H1 (cell line): ENCODE results near the gene HOXB3. TPM values are rescaled to one million over a fixed set of nuclear protein-coding genes. Genes with fewer than 3 reads are reported as not detected.

Experiments used
- CTCF ChIA-PET: fragments of 300-600 bp; sonication (Branson Sonifier 250); formaldehyde crosslinking; loops from one replicate; lab custom pipeline; 2021; ENCODE audit not compliant: partially characterized antibody; lab: Charles Lee
- POLR2A ChIA-PET: fragments of 300-600 bp; sonication (Branson Sonifier 250); formaldehyde crosslinking; loops from one replicate; lab custom pipeline; 2021; ENCODE audit warnings: inconsistent platforms; ENCODE audit not compliant: partially characterized antibody; lab: Charles Lee
- DNase-seq, 2 experiments: peaks; one replicate each; pipeline versions ENCODE4 v3.0.0 to v3.0.0-alpha.2; 2010 to 2022; ENCODE audit warnings: low spot score in 2 of 2, low read depth in 1 of 2, mixed read lengths in 1 of 2
- FAIRE-seq: peaks from 2 replicates; lab custom pipeline; 2011; peaks lifted over from hg19 to GRCh38; lab: Jason Lieb, UNC
- H2AFZ ChIP-seq: 2 replicates; pipeline ENCODE4 v1.8.1; 2012; ENCODE audit warnings: low read length, inconsistent platforms
- H2AK5ac ChIP-seq: 2 replicates; pipeline ENCODE4 v1.6.1; 2013; ENCODE audit warnings: low read depth, low read length
- H2BK120ac ChIP-seq: replicated peaks from 2 replicates; pipeline ENCODE3; 2013; ENCODE audit warnings: low read depth, low read length, inconsistent platforms
- H2BK12ac ChIP-seq: 2 replicates; pipeline ENCODE4 v1.6.1; 2013; ENCODE audit warnings: low read depth, low read length
- H2BK15ac ChIP-seq: 2 replicates; pipeline ENCODE4 v1.6.1; 2013; ENCODE audit warnings: low read length
- H2BK20ac ChIP-seq: 2 replicates; pipeline ENCODE4 v1.6.1; 2013; ENCODE audit warnings: low read length
- H2BK5ac ChIP-seq: 2 replicates; pipeline ENCODE4 v1.6.1; 2013; ENCODE audit warnings: low read depth, low read length
- H3K14ac ChIP-seq: 2 replicates; pipeline ENCODE4 v1.6.1; 2013; ENCODE audit warnings: inconsistent platforms; ENCODE audit not compliant: insufficient read length
- H3K18ac ChIP-seq: 2 replicates; pipeline ENCODE4 v1.6.1; 2013; ENCODE audit warnings: low read length; ENCODE audit errors: extremely low read depth
- H3K23ac ChIP-seq: 2 replicates; pipeline ENCODE4 v1.6.1; 2013; ENCODE audit warnings: inconsistent platforms; ENCODE audit not compliant: insufficient read length
- H3K23me2 ChIP-seq: 2 replicates; pipeline ENCODE4 v1.6.1; 2013; ENCODE audit warnings: low read depth, low read length
- H3K27ac ChIP-seq: 2 replicates; pipeline ENCODE4 v1.6.1; 2011; ENCODE audit warnings: low read depth, low read length, inconsistent platforms
- H3K27me3 ChIP-seq, 4 experiments: replicated peaks in 1 of 4; 1 replicate in 1 of 4; 2 replicates in 3 of 4; pipeline versions ENCODE4 v1.6.1 to v1.8.1; 2011 to 2013; ENCODE audit warnings: low read length in 3 of 4, mild to moderate bottlenecking in 3 of 4, inconsistent platforms in 2 of 4, mixed read lengths in 2 of 4, moderate library complexity in 1 of 4; ENCODE audit not compliant: control insufficient read depth in 3 of 4, insufficient read depth in 3 of 4; ENCODE audit errors: extremely low read depth in 1 of 4
- H3K36me3 ChIP-seq, 4 experiments: 2 replicates each; pipeline versions ENCODE4 v1.6.1 to v1.8.1; 2011 to 2013; ENCODE audit warnings: mild to moderate bottlenecking in 4 of 4, low read length in 3 of 4, moderate library complexity in 2 of 4, control low read depth in 1 of 4, inconsistent platforms in 1 of 4; ENCODE audit not compliant: insufficient read depth in 4 of 4, control insufficient read depth in 2 of 4
- H3K4ac ChIP-seq: replicated peaks from 2 replicates; pipeline ENCODE3; 2013; ENCODE audit warnings: low read length, low read depth, mixed read lengths, inconsistent platforms; ENCODE audit not compliant: insufficient read length
- H3K4me1 ChIP-seq, 4 experiments: replicated peaks in 1 of 4; 1 replicate in 1 of 4; 2 replicates in 3 of 4; pipeline versions ENCODE4 v1.6.1 to v1.8.1; 2011 to 2013; ENCODE audit warnings: low read length in 3 of 4, inconsistent platforms in 2 of 4, mixed read lengths in 1 of 4; ENCODE audit not compliant: insufficient read depth in 4 of 4, control insufficient read depth in 3 of 4
- H3K4me2 ChIP-seq, 2 experiments: 2 replicates each; pipeline versions ENCODE4 v1.6.1 to v1.8.1; 2011 to 2013; ENCODE audit warnings: low read depth in 2 of 2, low read length in 2 of 2, control low read depth in 1 of 2, inconsistent platforms in 1 of 2, mild to moderate bottlenecking in 1 of 2; ENCODE audit not compliant: insufficient read depth in 1 of 2
- H3K4me3 ChIP-seq, 4 experiments: fragments of 200-600, 300-600 bp in 1 of 4; sonication (generic), shearing (Covaris generic), sonication (Bioruptor Twin) in 1 of 4; 2 replicates each; pipeline versions ENCODE4 v1.5.1 to v1.8.1; 2011 to 2016; ENCODE audit warnings: low read length in 4 of 4, low read depth in 3 of 4, control low read depth in 2 of 4, inconsistent platforms in 2 of 4, mild to moderate bottlenecking in 2 of 4, mixed read lengths in 1 of 4, moderate library complexity in 1 of 4; ENCODE audit not compliant: insufficient read depth in 2 of 4; ENCODE audit errors: extremely low read depth in 1 of 4
- H3K56ac ChIP-seq: replicated peaks from 2 replicates; pipeline ENCODE3; 2013; ENCODE audit warnings: low read depth, mild to moderate bottlenecking, mixed read lengths, low read length, inconsistent platforms; ENCODE audit not compliant: insufficient read length
- H3K79me1 ChIP-seq: 2 replicates; pipeline ENCODE4 v1.6.1; 2013; ENCODE audit warnings: low read depth, low read length, control low read depth
- H3K79me2 ChIP-seq, 2 experiments: 2 replicates each; pipeline versions ENCODE4 v1.6.1 to v1.8.1; 2012 to 2013; ENCODE audit warnings: low read length in 2 of 2, mild to moderate bottlenecking in 2 of 2, inconsistent platforms in 1 of 2; ENCODE audit not compliant: insufficient read depth in 2 of 2, control insufficient read depth in 1 of 2
- H3K9ac ChIP-seq, 4 experiments: replicated peaks in 1 of 4; 1 replicate in 1 of 4; 2 replicates in 3 of 4; pipeline versions ENCODE4 v1.6.1 to v1.8.1; 2011 to 2013; ENCODE audit warnings: low read depth in 3 of 4, low read length in 3 of 4, control low read depth in 2 of 4, mild to moderate bottlenecking in 2 of 4, moderate library complexity in 2 of 4, inconsistent platforms in 1 of 4; ENCODE audit errors: extremely low read depth in 1 of 4
- H3K9me3 ChIP-seq, 2 experiments: 2 replicates each; pipeline versions ENCODE4 v1.6.1 to v1.8.1; 2012 to 2013; ENCODE audit warnings: mild to moderate bottlenecking in 2 of 2, moderate library complexity in 2 of 2, control low read depth in 1 of 2, inconsistent platforms in 1 of 2, low read depth in 1 of 2, low read length in 1 of 2, mixed read lengths in 1 of 2; ENCODE audit not compliant: insufficient read depth in 2 of 2
- H4K20me1 ChIP-seq, 2 experiments: replicated peaks in 1 of 2; 2 replicates each; pipeline versions ENCODE3 to v1.8.1; 2011 to 2013; ENCODE audit warnings: inconsistent platforms in 2 of 2, low read length in 2 of 2, mild to moderate bottlenecking in 1 of 2; ENCODE audit not compliant: insufficient read depth in 2 of 2, control insufficient read depth in 1 of 2
- H4K5ac ChIP-seq: 2 replicates; pipeline ENCODE4 v1.6.1; 2013; ENCODE audit warnings: low read length, low read depth, mixed read lengths, inconsistent platforms; ENCODE audit not compliant: insufficient read length
- H4K8ac ChIP-seq: 2 replicates; pipeline ENCODE4 v1.8.0; 2013; ENCODE audit warnings: mild to moderate bottlenecking, moderate library complexity, low read length, inconsistent platforms; ENCODE audit not compliant: insufficient read depth; ENCODE audit errors: extremely low read depth
- H4K91ac ChIP-seq: replicated peaks from 2 replicates; pipeline ENCODE3; 2013; ENCODE audit warnings: low read length, mixed read lengths, inconsistent platforms; ENCODE audit not compliant: insufficient read length
- CBX5 ChIP-seq: fragments of 300-800, 300-1000 bp; sonication (generic); IDR thresholded peaks from 2 replicates; pipeline ENCODE4 v1.7.1; 2016; ENCODE audit warnings: antibody characterized with exemption, low read length, low read depth
- CREB1 ChIP-seq: IDR thresholded peaks from 2 replicates; pipeline ENCODE4 v1.6.1; 2012; ENCODE audit warnings: inconsistent platforms
- EGR1 ChIP-seq: IDR thresholded peaks from 2 replicates; pipeline ENCODE4 v1.6.1; 2011; ENCODE audit warnings: low read depth, low read length, borderline replicate concordance
- EP300 ChIP-seq, 2 experiments: IDR thresholded peaks; 1 replicate in 1 of 2; 2 replicates in 1 of 2; pipeline ENCODE4 v1.6.1; 2011 to 2012; ENCODE audit warnings: low read depth in 2 of 2, low read length in 2 of 2, mild to moderate bottlenecking in 2 of 2, borderline replicate concordance in 1 of 2, inconsistent platforms in 1 of 2, moderate library complexity in 1 of 2
- KDM1A ChIP-seq: fragments of 200-600, 300-600 bp; sonication (generic); IDR thresholded peaks from 2 replicates; pipeline ENCODE4 v1.7.1; 2016; ENCODE audit warnings: mild to moderate bottlenecking, low read length, borderline replicate concordance
- MAFK ChIP-seq: IDR thresholded peaks from 2 replicates; pipeline ENCODE4 v1.6.1; 2012; ENCODE audit warnings: low read depth, mild to moderate bottlenecking, improper control_type of control experiment, low read length
- POLR2A ChIP-seq, 2 experiments: IDR thresholded peaks; 1 replicate in 1 of 2; 2 replicates in 1 of 2; pipeline ENCODE4 v1.6.1; 2011; ENCODE audit warnings: low read depth in 2 of 2, low read length in 2 of 2, mild to moderate bottlenecking in 2 of 2; ENCODE audit errors: control extremely low read depth in 1 of 2
- RBBP5 ChIP-seq: IDR thresholded peaks from 2 replicates; pipeline ENCODE4 v1.7.1; 2012; ENCODE audit warnings: low read depth, mild to moderate bottlenecking, inconsistent platforms, low read length, moderate library complexity, borderline replicate concordance
- SIX5 ChIP-seq: IDR thresholded peaks from 2 replicates; pipeline ENCODE4 v1.6.1; 2011; ENCODE audit warnings: mild to moderate bottlenecking, low read depth, low read length
- SP2 ChIP-seq: IDR thresholded peaks from 2 replicates; pipeline ENCODE4 v1.6.1; 2012; ENCODE audit warnings: mild to moderate bottlenecking, low read length, inconsistent platforms
- SP4 ChIP-seq: IDR thresholded peaks from 2 replicates; pipeline ENCODE4 v1.6.1; 2012; ENCODE audit warnings: low read length, inconsistent platforms
- SRF ChIP-seq: IDR thresholded peaks from 2 replicates; pipeline ENCODE4 v1.6.1; 2011; ENCODE audit warnings: mild to moderate bottlenecking, low read depth, low read length, moderate library complexity
- TAF7 ChIP-seq: optimal IDR thresholded peaks from 2 replicates; pipeline ENCODE3; 2011; ENCODE audit warnings: low read depth, mild to moderate bottlenecking, inconsistent platforms, low read length, moderate library complexity, borderline replicate concordance
- TBP ChIP-seq: IDR thresholded peaks from 2 replicates; pipeline ENCODE4 v1.6.1; 2011; ENCODE audit warnings: low read depth, low read length, improper control_type of control experiment
- WGBS, 2 experiments: shearing (Covaris generic) in 1 of 2; methylation state at CpG; one replicate each; pipeline versions ENCODE4 v1.1.6 to v1.1.7; 2013 to 2015; ENCODE audit warnings: low lambda C conversion rate in 2 of 2, mixed read lengths in 2 of 2, inconsistent platforms in 1 of 2, low coverage in 1 of 2, missing lambda C conversion rate in 1 of 2; ENCODE audit not compliant: insufficient replicate concordance in 2 of 2, insufficient coverage in 1 of 2, insufficient read length in 1 of 2; ENCODE audit errors: extremely low coverage in 1 of 2, missing lambda C conversion rate in 1 of 2; 5-methylcytosine and 5-hydroxymethylcytosine counted together
- polyA plus RNA-seq, 7 experiments: library from polyadenylated mRNA; depleted of rRNA in 3 of 7; stranded (reverse) in 5 of 7; unstranded in 2 of 7; fragments of >200 nt in 5 of 7; fragments of 200-250 nt in 2 of 7; gene quantifications; 1 replicate in 5 of 7; 2 replicates in 1 of 7; 4 replicates in 1 of 7; pipeline versions ENCODE4 v1.2.1 to v1.2.3, GENCODE V29; 2011 to 2013; ENCODE audit warnings: missing spikeins in 2 of 7, mixed read lengths in 2 of 7
- total RNA-seq: library from RNA; stranded (reverse); fragmentation: NEBNext Ultra II Directional; extraction: Animal tissue kit (Norgen Biotek cat#: 25700); gene quantifications from 2 replicates; pipeline ENCODE4 v1.2.1, GENCODE V29; 2021
- TF ChIP-seq, protein P1 (sequence below): IDR thresholded peaks from 2 replicates; pipeline ENCODE4 v1.6.1; 2011; ENCODE audit warnings: low read length, improper control_type of control experiment

Gene HOXB3
- total and polyA plus RNA-seq, 2 of the 8 experiments (the other 6 are each of a cell fraction or from before 2014, with no cell fraction given): not detected

GRCh38 chr17:48510381-48510760 lies 79.7 kb downstream of the HOXB3 start:
- no peaks in the 10 kb centered on the region for H3K36me3 ChIP-seq
- 98% methylated on average over 2 of the region's 2 CpGs; no CpG with 5 or more reads in 1 of the 2 experiments for WGBS, 2 experiments
- TF ChIP-seq KDM1A (no peak), RBBP5 (no peak), SP4 (no peak), EGR1 (no peak), TBP (no peak), TAF7 (no peak), CBX5 (no peak), POLR2A (IDR thresholded peaks at IDR 0.05; ENCODE audit: control extremely low read depth in 1 of 2, low read depth in 2 of 2, low read length in 2 of 2) (no peak), MAFK (no peak), SIX5 (no peak), SRF (no peak), SP2 (no peak), EP300 (IDR thresholded peaks at IDR 0.05; ENCODE audit: borderline replicate concordance in 1 of 2, low read depth in 2 of 2, low read length in 2 of 2) (no peak), CREB1 (no peak)
- TF ChIP-seq, protein P1, sequence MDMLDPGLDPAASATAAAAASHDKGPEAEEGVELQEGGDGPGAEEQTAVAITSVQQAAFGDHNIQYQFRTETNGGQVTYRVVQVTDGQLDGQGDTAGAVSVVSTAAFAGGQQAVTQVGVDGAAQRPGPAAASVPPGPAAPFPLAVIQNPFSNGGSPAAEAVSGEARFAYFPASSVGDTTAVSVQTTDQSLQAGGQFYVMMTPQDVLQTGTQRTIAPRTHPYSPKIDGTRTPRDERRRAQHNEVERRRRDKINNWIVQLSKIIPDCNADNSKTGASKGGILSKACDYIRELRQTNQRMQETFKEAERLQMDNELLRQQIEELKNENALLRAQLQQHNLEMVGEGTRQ: no peak

More at GRCh38 chr17:48510381-48510760, 79.7 kb downstream of the HOXB3 start:
- Histone ChIP-seq H4K20me1 (no peaks in the 10 kb centered on the region), H3K4ac (no peak overlapping the region), H3K27me3 (peaks cover 0 to 10% (median 2%) of the 10 kb centered on the region in 4 experiments; a peak in 4 of 7 replicates), H3K18ac (no peak overlapping the region), H4K91ac (no peak overlapping the region), H3K27ac (no peak overlapping the region), H2BK5ac (no peak overlapping the region), H2BK20ac (no peak overlapping the region), H3K79me1 (no peaks in the 10 kb centered on the region), H2BK15ac (no peak overlapping the region), H3K9me3 (no peaks in the 10 kb centered on the region), H2AFZ (no peak overlapping the region), H3K4me3 (no peak overlapping the region), H2BK12ac (no peak overlapping the region), H3K9ac (no peak overlapping the region), H3K4me1 (no peaks in the 10 kb centered on the region; a peak in 1 of 7 replicates), H4K5ac (no peak overlapping the region), H3K14ac (no peak overlapping the region), H3K23ac (no peak overlapping the region), H3K79me2 (no peaks in the 10 kb centered on the region), H2BK120ac (no peak overlapping the region), H4K8ac (no peak overlapping the region), H3K23me2 (no peaks in the 10 kb centered on the region), H3K4me2 (no peak overlapping the region), H3K56ac (no peak overlapping the region), H2AK5ac (no peak overlapping the region)
- FAIRE-seq (no peak), DNase-seq (no peak)
- POLR2A ChIA-PET: no interaction called here
- CTCF ChIA-PET: interaction anchor here (1.2 to 1.3 kb wide), 2 partner anchors 16 to 53 kb away, joined by 3 to 4 read pairs; no protein-coding TSS in a partner anchor
